Fibroblast of lung (primary cell): ENCODE measurements around the gene ZNF654. TPM values are rescaled to one million over a fixed set of nuclear protein-coding genes. Genes with fewer than 3 reads are reported as not detected.

Experiments
- DNase-seq, 2 donors: peaks; one replicate each; pipeline versions ENCODE4 v3.0.0 to v3.0.0-alpha.2; 2010; ENCODE audit warnings: low read depth in 2 of 2
- H2AFZ ChIP-seq: 2 replicates; pipeline ENCODE4 v1.5.1; 2012; ENCODE audit warnings: low read length, control low read depth, inconsistent platforms
- H3K27ac ChIP-seq: 2 replicates; pipeline ENCODE4 v1.5.1; 2011; ENCODE audit warnings: low read length, control low read depth; ENCODE audit not compliant: insufficient read depth
- H3K27me3 ChIP-seq: 2 replicates; pipeline ENCODE4 v1.5.1; 2011; ENCODE audit warnings: mild to moderate bottlenecking, low read length; ENCODE audit not compliant: control insufficient read depth, insufficient read depth
- H3K36me3 ChIP-seq: 2 replicates; pipeline ENCODE4 v1.5.1; 2011; ENCODE audit warnings: low read length; ENCODE audit not compliant: control insufficient read depth, insufficient read depth
- H3K4me1 ChIP-seq: 2 replicates; pipeline ENCODE4 v1.5.1; 2011; ENCODE audit warnings: low read length; ENCODE audit not compliant: control insufficient read depth, insufficient read depth; ENCODE audit errors: extremely low read depth
- H3K4me2 ChIP-seq: 2 replicates; pipeline ENCODE4 v1.5.1; 2011; ENCODE audit warnings: low read length, control low read depth; ENCODE audit not compliant: insufficient read depth; ENCODE audit errors: extremely low read depth
- H3K4me3 ChIP-seq, 4 experiments: fragments of 200-600 bp in 1 of 4; sonication (generic) in 1 of 4; replicated peaks in 1 of 4; 2 replicates each; pipeline ENCODE4 v1.5.1; 2011 to 2016; ENCODE audit warnings: low read length in 4 of 4, low read depth in 3 of 4, mild to moderate bottlenecking in 3 of 4, control low read depth in 2 of 4, inconsistent platforms in 1 of 4, mixed read lengths in 1 of 4; ENCODE audit not compliant: insufficient read depth in 1 of 4; ENCODE audit errors: control extremely low read depth in 1 of 4
- H3K79me2 ChIP-seq: 2 replicates; pipeline ENCODE4 v1.5.1; 2012; ENCODE audit warnings: mild to moderate bottlenecking, low read length, inconsistent platforms; ENCODE audit not compliant: control insufficient read depth, insufficient read depth
- H3K9ac ChIP-seq: 2 replicates; pipeline ENCODE4 v1.5.1; 2011; ENCODE audit warnings: mild to moderate bottlenecking, low read length, control low read depth; ENCODE audit not compliant: insufficient read depth
- H3K9me3 ChIP-seq: 2 replicates; pipeline ENCODE4 v1.5.1; 2012; ENCODE audit warnings: low read depth, low read length; ENCODE audit not compliant: control insufficient read depth, insufficient read depth
- H4K20me1 ChIP-seq: 2 replicates; pipeline ENCODE4 v1.5.1; 2011; ENCODE audit warnings: low read length; ENCODE audit not compliant: control insufficient read depth, insufficient read depth; ENCODE audit errors: extremely low read depth
- CTCF ChIP-seq, 2 donors: IDR thresholded peaks in 1 of 2; conservative IDR thresholded peaks in 1 of 2; 1 replicate in 1 of 2; 2 replicates in 1 of 2; pipeline ENCODE4 v1.5.1; 2011 to 2012; ENCODE audit warnings: low read length in 2 of 2, control low read depth in 1 of 2, inconsistent platforms in 1 of 2, low read depth in 1 of 2, mild to moderate bottlenecking in 1 of 2
- EZH2 ChIP-seq: IDR thresholded peaks from 2 replicates; pipeline ENCODE4 v1.5.1; 2012; ENCODE audit warnings: low read length, control low read depth, mild to moderate bottlenecking; ENCODE audit errors: missing control alignments
- polyA plus RNA-seq, 2 donors: library from polyadenylated mRNA; depleted of rRNA in 1 of 2; stranded (reverse) in 1 of 2; unstranded in 1 of 2; fragments of >200 nt; gene quantifications; 2 replicates each; pipeline ENCODE4 v1.2.1, GENCODE V29; 2011 to 2012; ENCODE audit warnings: missing spikeins in 1 of 2
- total RNA-seq: library from RNA; depleted of rRNA; stranded (reverse); fragments of >200 nt; gene quantifications from 2 replicates; pipeline ENCODE4 v1.2.1, GENCODE V29; 2014

The ZNF654 gene
- total and polyA plus RNA-seq, 2 donors (not counting 1 experiment from before 2014, with no cell fraction given), result 6.5 to 16.3 TPM

DNA sequence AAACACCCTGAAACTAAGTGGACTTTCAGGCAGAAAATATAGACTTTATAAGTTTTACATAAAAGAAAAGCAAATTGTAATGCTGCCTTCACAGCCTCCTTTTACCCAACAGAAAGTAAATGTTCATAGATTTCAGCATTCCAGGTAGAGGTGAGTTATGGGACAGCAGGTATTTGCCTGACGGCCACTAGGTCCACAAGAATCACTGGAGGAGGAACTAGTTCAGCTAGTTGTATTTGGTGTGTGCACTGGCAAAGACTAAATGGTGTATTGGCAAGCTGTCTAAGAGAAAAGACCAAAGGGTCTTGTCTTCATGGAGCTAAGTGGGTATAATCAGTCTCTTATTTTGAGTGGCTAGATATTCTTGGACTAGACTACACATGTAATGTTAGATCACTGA lies 34.2 kb downstream of the ZNF654 start:
- no peaks in the 10 kb centered on the region for H3K9me3 ChIP-seq
- H3K79me2 ChIP-seq, result peaks cover 2% of the 10 kb centered on the region
- TF ChIP-seq EZH2 (no peak), CTCF (conservative IDR thresholded peaks at IDR 0.05 in 1 of 2, IDR thresholded peaks at IDR 0.05 in 1 of 2; ENCODE audit: low read depth in 1 of 2, low read length in 2 of 2) (no peak)
- H2AFZ ChIP-seq, result no peak overlapping the region
- H3K36me3 ChIP-seq, result no peaks in the 10 kb centered on the region
- H3K4me2 ChIP-seq, result no peak overlapping the region
- DNase-seq, result no peak
- no peak overlapping the region for H3K9ac ChIP-seq
- no peaks in the 10 kb centered on the region for H3K4me1 ChIP-seq
- H4K20me1 ChIP-seq, result no peaks in the 10 kb centered on the region
- H3K4me3 ChIP-seq, result no peak overlapping the region
- no peaks in the 10 kb centered on the region for H3K27me3 ChIP-seq
- H3K27ac ChIP-seq, result no peak overlapping the region

DNA sequence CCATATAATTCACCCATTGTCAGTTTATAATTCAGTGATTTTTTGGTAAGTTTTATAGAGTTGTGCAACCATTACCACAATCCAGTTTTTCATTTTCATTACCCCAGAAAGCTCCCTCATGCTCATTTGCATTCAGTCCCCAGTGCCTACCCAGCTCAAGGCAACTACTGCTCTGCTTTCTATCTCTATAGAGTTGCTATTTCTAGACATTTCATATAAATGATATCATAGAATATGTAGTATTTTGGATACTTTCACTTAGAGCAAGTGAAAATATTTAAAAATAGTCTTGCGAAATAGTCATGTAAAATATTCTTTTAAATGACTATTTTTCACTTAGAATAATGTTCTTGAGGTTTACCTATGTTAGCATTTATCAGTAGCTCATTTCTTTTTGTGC lies 42.1 kb downstream of the ZNF654 start:
- no peak for TF ChIP-seq EZH2
- TF ChIP-seq CTCF (conservative IDR thresholded peaks at IDR 0.05 in 1 of 2, IDR thresholded peaks at IDR 0.05 in 1 of 2; ENCODE audit: low read depth in 1 of 2, low read length in 2 of 2), result no peak
- H3K79me2 ChIP-seq, result peaks cover 5% of the 10 kb centered on the region
- no peak for DNase-seq

DNA sequence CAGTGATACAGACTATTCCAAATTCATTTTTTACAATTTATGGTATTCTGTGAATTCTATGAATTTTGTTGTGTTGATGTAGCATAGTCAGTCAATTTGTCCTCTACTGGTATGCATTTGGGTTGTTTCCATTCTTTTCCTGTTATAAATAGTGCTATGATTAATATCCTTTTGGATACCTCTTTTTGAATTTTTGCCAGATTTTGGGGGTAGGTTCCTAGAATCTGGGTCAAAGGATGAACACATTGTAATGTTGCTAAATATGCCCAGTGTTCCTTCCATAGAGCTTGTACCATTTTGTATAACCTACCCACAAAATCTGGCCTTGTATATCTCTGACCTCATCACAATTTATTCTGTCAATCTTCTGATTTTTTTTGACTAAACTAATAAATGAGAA lies 46.3 kb downstream of the ZNF654 start:
- H3K79me2 ChIP-seq, result peaks cover 3% of the 10 kb centered on the region
- no peak overlapping the region for H3K4me2 ChIP-seq
- H4K20me1 ChIP-seq, result no peaks in the 10 kb centered on the region
- no peak overlapping the region for H3K4me3 ChIP-seq
- no peak for TF ChIP-seq CTCF (conservative IDR thresholded peaks at IDR 0.05 in 1 of 2, IDR thresholded peaks at IDR 0.05 in 1 of 2; ENCODE audit: low read depth in 1 of 2, low read length in 2 of 2)
- no peak for TF ChIP-seq EZH2
- no peaks in the 10 kb centered on the region for H3K4me1 ChIP-seq
- H2AFZ ChIP-seq, result no peak overlapping the region
- H3K9ac ChIP-seq, result no peak overlapping the region
- H3K36me3 ChIP-seq, result no peaks in the 10 kb centered on the region
- H3K9me3 ChIP-seq, result no peaks in the 10 kb centered on the region
- no peak overlapping the region for H3K27ac ChIP-seq
- peak in 1 of 2 donors; percentile 22 for DNase-seq
- no peaks in the 10 kb centered on the region for H3K27me3 ChIP-seq

More for the DNA sequence above, 42.1 kb downstream of the ZNF654 start:
- Histone ChIP-seq H4K20me1 (no peaks in the 10 kb centered on the region), H3K4me2 (no peak overlapping the region), H3K4me3 (no peak overlapping the region), H3K4me1 (no peaks in the 10 kb centered on the region), H3K9ac (no peak overlapping the region), H2AFZ (no peak overlapping the region), H3K27ac (no peak overlapping the region), H3K36me3 (no peaks in the 10 kb centered on the region), H3K9me3 (no peaks in the 10 kb centered on the region), H3K27me3 (no peaks in the 10 kb centered on the region)
